Measurements from ENCODE around the gene FARSA. TPM values are rescaled to one million over a fixed set of nuclear protein-coding genes. Genes with fewer than 3 reads are reported as not detected.

Gene FARSA
- polyA plus RNA-seq (29.9 to 68.7 TPM (median 30.9 TPM) in 3 replicates), polyA minus RNA-seq (25.3 to 136 TPM (median 29.6 TPM) in 3 replicates)
- 22.0 TPM for polyA plus RNA-seq (2011; ENCODE audit: low read depth)
- polyA plus RNA-seq (2011; cell fraction: cytosol; rRNA removed): 24.6 and 39.9 TPM in 2 replicates
- polyA plus RNA-seq (2011; cell fraction: nucleus; rRNA removed): 64.7 and 72.5 TPM in 2 replicates
- 49.0 and 90.2 TPM in 2 replicates for polyA plus RNA-seq (2012; ENCODE audit: low replicate concordance)
- 30.7 TPM for polyA minus RNA-seq (2011; cell fraction: cytosol; rRNA and poly(A)+ RNA removed)
- 16.6 and 19.2 TPM in 2 replicates for polyA minus RNA-seq (2011; cell fraction: nucleus; rRNA and poly(A)+ RNA removed)

DNA sequence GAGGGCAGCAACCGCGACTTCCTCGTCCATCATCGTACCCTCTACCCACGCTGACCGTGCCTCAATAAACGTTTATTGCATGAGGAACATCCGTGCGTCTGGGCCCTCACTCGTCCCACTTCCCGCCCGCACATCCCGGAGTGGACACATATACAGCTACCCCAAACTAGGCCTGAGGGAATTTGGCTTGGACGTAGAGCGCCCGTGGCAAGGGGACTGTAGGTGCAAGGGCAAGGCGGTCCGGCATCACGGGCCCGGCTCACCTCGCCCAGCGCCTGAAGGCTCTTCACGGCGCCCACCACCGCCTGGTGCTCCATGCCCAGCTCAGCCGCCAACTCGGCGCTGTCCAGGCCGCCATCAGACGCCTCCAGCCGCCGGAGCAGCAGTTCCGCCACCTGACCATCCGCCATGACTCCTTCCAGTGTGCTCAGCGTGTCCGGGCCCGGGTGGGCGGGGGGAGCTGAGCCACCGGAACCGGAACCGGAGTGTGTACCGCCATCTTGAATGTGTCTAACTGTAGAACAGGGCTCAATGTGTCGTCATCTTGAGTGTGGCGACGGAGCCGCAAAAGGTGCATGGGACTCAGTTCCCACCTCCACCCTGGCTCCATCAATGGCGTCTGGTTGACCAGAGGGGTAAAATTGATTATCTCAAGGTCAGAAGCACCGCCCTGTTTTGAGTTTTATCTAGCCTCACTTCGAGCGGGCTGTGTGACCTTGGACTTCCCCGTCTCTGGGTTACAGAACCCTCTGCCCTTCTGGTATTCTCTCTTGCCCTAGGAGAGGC lies at the start of gene FARSA:
Gene FARSA, minus strand, starts transcription at position 425 of the 786 bp plus-strand sequence. Its CDS starts 15 bp downstream, at position 410.
- H3K27ac ChIP-seq (ENCODE audit: control insufficient read depth, insufficient read depth, low read length): peak within 1 kb of the TSS; percentile 75
- H2AFZ ChIP-seq (ENCODE audit: control insufficient read depth, low read length): peak within 1 kb of the TSS; percentile 83
- H3K4me2 ChIP-seq (ENCODE audit: control insufficient read depth, extremely low read depth, insufficient read depth, low read depth, low read length): peak within 1 kb of the TSS; percentile 97
- H3K27me3 ChIP-seq (ENCODE audit: control insufficient read depth, extremely low read depth, insufficient read depth, low read length): no peaks in the 10 kb centered on the region
- TF ChIP-seq, protein P1, sequence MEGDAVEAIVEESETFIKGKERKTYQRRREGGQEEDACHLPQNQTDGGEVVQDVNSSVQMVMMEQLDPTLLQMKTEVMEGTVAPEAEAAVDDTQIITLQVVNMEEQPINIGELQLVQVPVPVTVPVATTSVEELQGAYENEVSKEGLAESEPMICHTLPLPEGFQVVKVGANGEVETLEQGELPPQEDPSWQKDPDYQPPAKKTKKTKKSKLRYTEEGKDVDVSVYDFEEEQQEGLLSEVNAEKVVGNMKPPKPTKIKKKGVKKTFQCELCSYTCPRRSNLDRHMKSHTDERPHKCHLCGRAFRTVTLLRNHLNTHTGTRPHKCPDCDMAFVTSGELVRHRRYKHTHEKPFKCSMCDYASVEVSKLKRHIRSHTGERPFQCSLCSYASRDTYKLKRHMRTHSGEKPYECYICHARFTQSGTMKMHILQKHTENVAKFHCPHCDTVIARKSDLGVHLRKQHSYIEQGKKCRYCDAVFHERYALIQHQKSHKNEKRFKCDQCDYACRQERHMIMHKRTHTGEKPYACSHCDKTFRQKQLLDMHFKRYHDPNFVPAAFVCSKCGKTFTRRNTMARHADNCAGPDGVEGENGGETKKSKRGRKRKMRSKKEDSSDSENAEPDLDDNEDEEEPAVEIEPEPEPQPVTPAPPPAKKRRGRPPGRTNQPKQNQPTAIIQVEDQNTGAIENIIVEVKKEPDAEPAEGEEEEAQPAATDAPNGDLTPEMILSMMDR (optimal IDR thresholded peaks at IDR 0.05 in 1 of 3, IDR thresholded peaks at IDR 0.05 in 1 of 3, conservative IDR thresholded peaks at IDR 0.05 in 1 of 3; ENCODE audit: extremely low read depth in 1 of 3, insufficient read depth in 2 of 3, low read length in 3 of 3): no peak
- TF ChIP-seq EZH2 (IDR thresholded peaks at IDR 0.05; ENCODE audit: low read length): no peak
- peak within 1 kb of the TSS; percentile 80 to 98 (median 82) for H3K4me3 ChIP-seq (ENCODE audit: control insufficient read depth in 2 of 3, extremely low read depth in 1 of 3, insufficient read depth in 2 of 3, low read depth in 1 of 3, low read length in 3 of 3)
- no peaks in the 10 kb centered on the region for H3K9me1 ChIP-seq (ENCODE audit: control insufficient read depth, extremely low read depth, insufficient read depth, low read length)
- no peak for FAIRE-seq
- dilution Hi-C loops (cut with MboI; ENCODE audit: extremely low pct_ligation_motif_present, low sequenced_read_pairs): no loop called here
- peak within 1 kb of the TSS; percentile 92 for H3K9ac ChIP-seq (ENCODE audit: control insufficient read depth, extremely low read depth, insufficient read depth, low read length)
- H4K20me1 ChIP-seq (ENCODE audit: control insufficient read depth, extremely low read depth, insufficient read depth, low read length): no peaks in the 10 kb centered on the region
- no peak for DNase-seq (ENCODE audit: low read depth, low spot score)
- H3K36me3 ChIP-seq (ENCODE audit: control insufficient read depth in 2 of 2, extremely low read depth in 1 of 2, insufficient read depth in 2 of 2, low read length in 2 of 2): peaks cover 20 to 21% of the 10 kb centered on the region in 2 experiments
- H3K4me1 ChIP-seq (ENCODE audit: control insufficient read depth, extremely low read depth, insufficient read depth, low read length): peaks cover 13% of the 10 kb centered on the region
- H3K9me3 ChIP-seq (ENCODE audit: control insufficient read depth, low read depth, low read length): no peaks in the 10 kb centered on the region
- H3K79me2 ChIP-seq (ENCODE audit: control insufficient read depth, insufficient read depth, low read length): peaks cover 37% of the 10 kb centered on the region

DNA sequence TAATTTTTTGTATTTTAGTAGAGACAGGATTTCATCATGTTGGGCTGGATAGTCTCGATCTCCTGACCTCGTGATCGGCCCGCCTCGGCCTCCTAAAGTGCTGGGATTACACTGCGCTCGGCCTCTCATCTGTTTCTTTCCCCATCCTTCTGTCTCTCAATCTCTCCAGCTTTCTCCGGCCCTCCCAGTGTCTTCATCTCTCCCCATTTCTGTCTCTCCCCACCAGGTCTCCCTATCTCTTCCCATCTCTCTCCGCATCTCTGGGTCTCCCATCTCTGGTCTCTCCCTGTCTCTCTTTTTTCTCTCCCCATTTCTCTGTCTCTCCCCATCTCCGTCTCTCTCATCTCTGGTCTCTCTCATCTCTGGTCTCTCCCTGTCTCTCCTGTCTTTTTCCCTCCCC lies 49.6 kb upstream of the FARSA start:
- peak overlapping the region in 2 of 3 experiments; percentile 7 to 19 for H3K4me3 ChIP-seq (ENCODE audit: control insufficient read depth in 2 of 3, extremely low read depth in 1 of 3, insufficient read depth in 2 of 3, low read depth in 1 of 3, low read length in 3 of 3)
- dilution Hi-C loops (cut with MboI; ENCODE audit: extremely low pct_ligation_motif_present, low sequenced_read_pairs): no loop called here
- FAIRE-seq (no peak), DNase-seq (ENCODE audit: low read depth, low spot score) (no peak)
- no peak overlapping the region for H3K27ac ChIP-seq (ENCODE audit: control insufficient read depth, insufficient read depth, low read length)
- H3K36me3 ChIP-seq (ENCODE audit: control insufficient read depth in 2 of 2, extremely low read depth in 1 of 2, insufficient read depth in 2 of 2, low read length in 2 of 2): no peaks in the 10 kb centered on the region
- peak overlapping the region; percentile 30 for H2AFZ ChIP-seq (ENCODE audit: control insufficient read depth, low read length)
- TF ChIP-seq, protein P1 (optimal IDR thresholded peaks at IDR 0.05 in 1 of 3, IDR thresholded peaks at IDR 0.05 in 1 of 3, conservative IDR thresholded peaks at IDR 0.05 in 1 of 3; ENCODE audit: extremely low read depth in 1 of 3, insufficient read depth in 2 of 3, low read length in 3 of 3): no peak
- no peak for TF ChIP-seq EZH2 (IDR thresholded peaks at IDR 0.05; ENCODE audit: low read length)
- no peaks in the 10 kb centered on the region for H3K9me3 ChIP-seq (ENCODE audit: control insufficient read depth, low read depth, low read length)
- H3K9me1 ChIP-seq (ENCODE audit: control insufficient read depth, extremely low read depth, insufficient read depth, low read length): no peaks in the 10 kb centered on the region
- H3K9ac ChIP-seq (ENCODE audit: control insufficient read depth, extremely low read depth, insufficient read depth, low read length): peak overlapping the region; percentile 14
- H3K4me2 ChIP-seq (ENCODE audit: control insufficient read depth, extremely low read depth, insufficient read depth, low read depth, low read length): peak overlapping the region; percentile 41
- H3K4me1 ChIP-seq (ENCODE audit: control insufficient read depth, extremely low read depth, insufficient read depth, low read length): no peaks in the 10 kb centered on the region
- no peaks in the 10 kb centered on the region for H3K27me3 ChIP-seq (ENCODE audit: control insufficient read depth, extremely low read depth, insufficient read depth, low read length)
- H3K79me2 ChIP-seq (ENCODE audit: control insufficient read depth, insufficient read depth, low read length): no peaks in the 10 kb centered on the region
- no peaks in the 10 kb centered on the region for H4K20me1 ChIP-seq (ENCODE audit: control insufficient read depth, extremely low read depth, insufficient read depth, low read length)
